GM18867 (cell line): ENCODE results near the gene CCDC171.
"Not testable (repeated sequence)": the region's sequence is repeated elsewhere in the genome, so short reads cannot be mapped to it uniquely, and the experiment has no call there.

Experiments
- ATAC-seq: cut with Tn5 transposase; IDR thresholded peaks from one replicate; pipeline ENCODE4 v1.9.1; 2021; ENCODE audit warnings: mild to moderate bottlenecking, moderate library complexity; ENCODE audit not compliant: unreplicated experiment

The CCDC171 gene

GRCh38 chr9:15670894-15671293 is 118.1 kb downstream of the CCDC171 start:
- ATAC-seq: peak; percentile 79

GRCh38 chr9:15693701-15694100 is 140.9 kb downstream of the CCDC171 start:
- peak; percentile 42 for ATAC-seq

GRCh38 chr9:15696979-15697378 is 144.1 kb downstream of the CCDC171 start:
- ATAC-seq: no peak

GRCh38 chr9:15697446-15697851 is 144.6 kb downstream of the CCDC171 start:
- ATAC-seq: no peak

GRCh38 chr9:15699876-15700559 is 147.2 kb downstream of the CCDC171 start:
- ATAC-seq: not testable (repeated sequence)

- ATAC-seq: no peak
Measured at GRCh38 chr9:15707000-15707399, 154.2 kb downstream of the CCDC171 start.

- ATAC-seq: no peak
Measured at GRCh38 chr9:15711531-15711930, 158.7 kb downstream of the CCDC171 start.

GRCh38 chr9:15711931-15712330 is 159.1 kb downstream of the CCDC171 start:
- ATAC-seq: no peak

GRCh38 chr9:15714746-15715145 is 161.9 kb downstream of the CCDC171 start:
- ATAC-seq: no peak

GRCh38 chr9:15717290-15717967 is 164.6 kb downstream of the CCDC171 start:
- no peak for ATAC-seq

GRCh38 chr9:15718423-15718822 is 165.6 kb downstream of the CCDC171 start:
- no peak for ATAC-seq

- no peak for ATAC-seq
Measured at GRCh38 chr9:15720861-15721260, 168.0 kb downstream of the CCDC171 start.

- no peak for ATAC-seq
Measured at GRCh38 chr9:15722888-15723287, 170.0 kb downstream of the CCDC171 start.

GRCh38 chr9:15724016-15724415 is 171.2 kb downstream of the CCDC171 start:
- no peak for ATAC-seq

GRCh38 chr9:15724612-15725011 is 171.8 kb downstream of the CCDC171 start:
- ATAC-seq: no peak

GRCh38 chr9:15725953-15726352 is 173.1 kb downstream of the CCDC171 start:
- ATAC-seq: no peak

- no peak for ATAC-seq
Measured at GRCh38 chr9:15729507-15729906, 176.7 kb downstream of the CCDC171 start.

- no peak for ATAC-seq
Measured at GRCh38 chr9:15735083-15735857, 182.4 kb downstream of the CCDC171 start.

- no peak for ATAC-seq
Measured at GRCh38 chr9:15736569-15736968, 183.7 kb downstream of the CCDC171 start.

GRCh38 chr9:15738011-15738410 is 185.2 kb downstream of the CCDC171 start:
- no peak for ATAC-seq

GRCh38 chr9:15741015-15741414 is 188.2 kb downstream of the CCDC171 start:
- ATAC-seq: no peak

GRCh38 chr9:15743512-15743911 is 190.7 kb downstream of the CCDC171 start:
- ATAC-seq: peak; percentile 99
